Left ventricle myocardium inferior (tissue), 1 donor: Measurements from ENCODE around the gene ELL2. TPM values are rescaled to one million over a fixed set of nuclear protein-coding genes. Genes with fewer than 3 reads are reported as not detected.

Experiments
- DNase-seq: peaks from one replicate; pipeline ENCODE4 v3.0.0-alpha.2; 2020
- H3K27ac ChIP-seq: fragments of 200-600 bp; replicated peaks from 2 replicates; pipeline ENCODE4 v1.8.0; 2021
- H3K27me3 ChIP-seq: fragments of 200-600 bp; 2 replicates; pipeline ENCODE4 v1.8.0; 2021; ENCODE audit warnings: low read depth
- H3K36me3 ChIP-seq: fragments of 200-600 bp; 2 replicates; pipeline ENCODE4 v1.8.0; 2021
- H3K4me1 ChIP-seq: fragments of 200-600 bp; 2 replicates; pipeline ENCODE4 v1.8.0; 2021
- H3K4me3 ChIP-seq: fragments of 200-600 bp; 2 replicates; pipeline ENCODE4 v1.8.0; 2021; ENCODE audit warnings: mild to moderate bottlenecking, moderate library complexity
- H3K9me3 ChIP-seq: fragments of 200-600 bp; replicated peaks from 2 replicates; pipeline ENCODE4 v1.8.0; 2021
- intact Hi-C: fragments of 100-400 bp; cut with micrococcal nuclease; formaldehyde crosslinking; loops from one replicate; pipeline ENCODE4 v1.11.0; 2022
- total RNA-seq: library from RNA; stranded (reverse); fragmentation: NEBNext Ultra II Directional; extraction: Animal tissue kit (Norgen Biotek cat#: 25700); gene quantifications from one replicate; pipeline ENCODE4 v1.2.1, GENCODE V29; 2021
- TF ChIP-seq, protein P1 (sequence below): fragments of 200-600 bp; IDR thresholded peaks from 2 replicates; pipeline ENCODE4 v1.8.0; 2021; ENCODE audit warnings: antibody characterized with exemption, mild to moderate bottlenecking, borderline replicate concordance
- donor health status: DM: no; HTN: yes; CAD: no; lungs with severe emphysema.

ELL2 gene
- total RNA-seq, 1 donor from 2014 or later: 21.0 TPM

DNA sequence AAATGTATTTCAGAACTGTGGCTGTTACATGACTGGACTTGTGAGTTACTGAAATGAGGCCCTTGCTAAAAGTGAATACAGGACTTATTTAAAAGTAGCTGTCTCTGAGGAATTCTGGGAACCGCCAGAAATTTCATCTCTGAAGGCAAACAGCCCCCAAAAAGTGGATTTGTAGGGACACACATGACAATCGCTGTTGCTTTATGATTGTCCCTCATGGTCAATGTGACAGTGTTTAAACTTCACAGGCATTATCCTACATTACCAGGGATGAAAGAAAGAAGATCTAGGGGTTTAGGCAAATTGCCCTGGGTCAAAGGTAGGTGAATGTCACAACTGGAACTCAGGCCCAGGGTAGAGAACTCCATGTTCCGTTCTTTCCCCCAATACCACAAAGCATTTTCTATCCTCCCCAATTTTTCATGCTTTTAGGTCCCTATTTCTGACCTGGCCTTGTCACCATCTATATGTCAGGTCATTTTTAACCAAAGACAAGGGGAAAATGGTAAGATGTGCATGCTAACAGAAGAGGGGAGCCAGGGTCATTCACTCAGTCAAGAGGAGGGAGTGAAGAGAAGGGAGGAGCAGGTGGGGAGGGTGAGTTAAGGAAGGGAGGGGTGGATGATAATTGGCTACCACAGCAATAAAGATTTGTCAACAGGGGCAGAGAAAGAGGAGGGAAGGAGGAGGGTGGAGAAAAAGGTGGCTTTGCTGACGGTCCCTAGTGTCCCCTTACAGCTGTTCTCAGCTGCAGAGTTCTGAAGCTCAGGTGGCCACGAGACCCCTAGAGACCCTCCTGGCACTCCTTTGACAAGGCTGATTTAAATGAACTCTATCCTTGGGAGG, 81.3 kb downstream of the ELL2 start:
- H3K4me1 ChIP-seq: no peaks in the 10 kb centered on the region
- intact Hi-C loops: no loop called here
- H3K27ac ChIP-seq: no peak overlapping the region
- TF ChIP-seq, protein P1, sequence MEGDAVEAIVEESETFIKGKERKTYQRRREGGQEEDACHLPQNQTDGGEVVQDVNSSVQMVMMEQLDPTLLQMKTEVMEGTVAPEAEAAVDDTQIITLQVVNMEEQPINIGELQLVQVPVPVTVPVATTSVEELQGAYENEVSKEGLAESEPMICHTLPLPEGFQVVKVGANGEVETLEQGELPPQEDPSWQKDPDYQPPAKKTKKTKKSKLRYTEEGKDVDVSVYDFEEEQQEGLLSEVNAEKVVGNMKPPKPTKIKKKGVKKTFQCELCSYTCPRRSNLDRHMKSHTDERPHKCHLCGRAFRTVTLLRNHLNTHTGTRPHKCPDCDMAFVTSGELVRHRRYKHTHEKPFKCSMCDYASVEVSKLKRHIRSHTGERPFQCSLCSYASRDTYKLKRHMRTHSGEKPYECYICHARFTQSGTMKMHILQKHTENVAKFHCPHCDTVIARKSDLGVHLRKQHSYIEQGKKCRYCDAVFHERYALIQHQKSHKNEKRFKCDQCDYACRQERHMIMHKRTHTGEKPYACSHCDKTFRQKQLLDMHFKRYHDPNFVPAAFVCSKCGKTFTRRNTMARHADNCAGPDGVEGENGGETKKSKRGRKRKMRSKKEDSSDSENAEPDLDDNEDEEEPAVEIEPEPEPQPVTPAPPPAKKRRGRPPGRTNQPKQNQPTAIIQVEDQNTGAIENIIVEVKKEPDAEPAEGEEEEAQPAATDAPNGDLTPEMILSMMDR: no peak
- no peak for DNase-seq
- no peak overlapping the region for H3K4me3 ChIP-seq
- no peaks in the 10 kb centered on the region for H3K27me3 ChIP-seq
- H3K9me3 ChIP-seq: no peaks in the 10 kb centered on the region
- no peaks in the 10 kb centered on the region for H3K36me3 ChIP-seq

DNA sequence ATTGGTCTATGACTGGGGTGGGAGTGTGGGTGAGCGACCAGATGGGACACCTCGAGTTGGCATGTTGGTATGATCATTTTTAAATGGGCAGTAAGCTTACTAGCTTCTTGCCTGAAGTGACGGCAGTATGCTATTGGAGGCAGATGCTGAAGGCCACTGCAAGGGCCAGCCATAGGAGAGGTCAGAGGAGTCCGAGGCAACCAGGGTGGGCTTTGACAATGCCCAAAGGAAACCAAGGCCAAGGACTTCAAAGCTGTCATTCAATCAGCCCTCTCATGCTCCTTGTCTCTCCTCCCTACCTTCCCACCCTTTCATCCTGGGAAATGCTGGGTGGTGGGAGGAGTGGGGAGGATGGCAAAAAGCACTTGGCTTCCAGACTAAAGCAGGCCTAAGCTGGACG, 82.0 kb downstream of the ELL2 start:
- Histone ChIP-seq H3K9me3 (no peaks in the 10 kb centered on the region), H3K4me1 (no peaks in the 10 kb centered on the region), H3K27ac (no peak overlapping the region), H3K4me3 (no peak overlapping the region), H3K27me3 (no peaks in the 10 kb centered on the region), H3K36me3 (no peaks in the 10 kb centered on the region)
- intact Hi-C loops: no loop called here
- DNase-seq: no peak
- TF ChIP-seq, protein P1: no peak

DNA sequence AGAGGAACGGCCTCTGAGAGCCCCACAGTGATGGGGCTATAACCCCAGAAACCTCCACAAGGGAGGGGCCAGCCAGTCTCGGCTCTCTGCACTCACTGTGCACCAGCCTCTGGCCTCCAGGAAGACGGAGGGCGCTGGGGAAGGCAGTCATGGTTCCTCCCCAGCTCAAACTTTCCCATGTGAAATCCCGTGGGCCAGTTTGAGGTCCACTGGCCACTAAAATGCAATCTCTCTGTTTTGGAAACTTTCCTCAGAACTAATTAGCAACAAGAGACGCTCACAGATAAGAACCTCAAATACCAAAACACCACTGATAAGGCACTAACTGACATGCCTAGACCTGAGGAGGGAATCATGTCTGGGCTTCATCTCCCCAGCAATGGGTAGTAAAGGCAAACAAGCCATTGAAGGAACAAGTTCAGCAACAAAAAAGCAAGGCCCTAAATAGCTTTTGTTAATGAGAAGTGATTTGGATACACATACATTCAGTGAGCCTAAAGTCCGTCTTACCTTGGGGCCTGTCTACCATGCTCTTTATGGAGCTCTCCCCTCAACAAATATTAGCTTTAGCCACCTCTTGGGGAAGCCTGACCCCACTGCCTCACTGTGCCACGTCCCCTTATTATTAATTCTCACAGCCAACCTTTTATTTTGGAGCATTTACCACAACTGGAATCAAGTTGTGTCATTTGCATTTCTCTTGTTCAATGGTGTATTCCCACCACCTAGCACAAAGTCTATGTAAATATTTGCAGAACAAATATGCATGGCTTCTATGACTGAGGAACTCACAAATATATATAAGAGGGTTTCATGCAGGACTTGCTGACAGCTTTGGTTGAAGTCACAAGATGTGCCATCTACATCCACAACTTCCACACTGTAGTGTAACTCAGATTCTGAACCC, 83.0 kb downstream of the ELL2 start:
- no peaks in the 10 kb centered on the region for H3K4me1 ChIP-seq
- H3K9me3 ChIP-seq: no peaks in the 10 kb centered on the region
- H3K4me3 ChIP-seq: no peak overlapping the region
- no peaks in the 10 kb centered on the region for H3K27me3 ChIP-seq
- intact Hi-C loops: no loop called here
- DNase-seq: no peak
- TF ChIP-seq, protein P1: no peak
- H3K36me3 ChIP-seq: no peaks in the 10 kb centered on the region
- no peak overlapping the region for H3K27ac ChIP-seq

DNA sequence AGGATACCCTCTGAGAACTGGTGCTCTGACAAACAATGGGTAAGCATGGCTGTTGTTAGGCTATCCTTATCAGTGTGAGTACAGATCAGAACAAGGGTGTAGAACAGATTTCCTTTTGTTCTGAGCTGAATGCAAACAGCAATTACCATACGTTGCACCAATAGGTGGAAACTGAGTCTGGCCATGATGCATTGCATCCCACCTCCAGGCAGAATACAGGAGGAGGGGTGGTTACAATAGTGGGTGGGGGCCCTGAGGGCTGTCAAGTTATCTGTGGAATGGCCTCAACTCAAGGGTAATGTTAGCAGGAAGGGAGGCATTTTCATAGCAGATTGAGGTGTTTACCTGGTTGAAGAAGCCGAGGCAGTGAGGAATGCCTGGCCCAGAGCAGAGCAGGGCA, 84.9 kb downstream of the ELL2 start:
- intact Hi-C loops: no loop called here
- no peak for DNase-seq
- TF ChIP-seq, protein P1: no peak

DNA sequence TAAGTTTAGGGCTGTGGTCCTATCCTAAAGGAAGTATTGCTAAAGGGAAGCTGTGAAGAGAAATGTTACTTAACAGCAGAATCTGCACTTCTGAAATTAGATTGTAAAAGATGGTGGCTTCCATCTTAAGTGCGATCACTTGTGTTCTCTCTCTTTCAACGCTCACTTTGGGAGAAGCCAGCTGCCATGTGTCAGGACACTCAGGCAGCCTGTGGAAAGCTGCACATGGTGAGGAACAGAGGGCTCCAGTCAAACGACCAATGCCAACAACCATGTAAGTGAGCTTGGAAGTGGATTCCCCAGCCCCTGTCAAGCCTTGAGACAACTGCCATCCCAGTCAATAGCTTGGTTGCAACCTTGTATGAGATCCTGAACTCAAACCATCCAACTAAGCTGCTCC, 87.4 kb downstream of the ELL2 start:
- intact Hi-C loops: no loop called here
- H3K27me3 ChIP-seq: no peaks in the 10 kb centered on the region
- H3K36me3 ChIP-seq: no peaks in the 10 kb centered on the region
- no peak overlapping the region for H3K27ac ChIP-seq
- no peaks in the 10 kb centered on the region for H3K9me3 ChIP-seq
- no peak for DNase-seq
- peaks cover 26% of the 10 kb centered on the region for H3K4me1 ChIP-seq
- TF ChIP-seq, protein P1: no peak
- H3K4me3 ChIP-seq: no peak overlapping the region

More for the DNA sequence above, 84.9 kb downstream of the ELL2 start:
- Histone ChIP-seq H3K27me3 (no peaks in the 10 kb centered on the region), H3K36me3 (no peaks in the 10 kb centered on the region), H3K9me3 (no peaks in the 10 kb centered on the region), H3K4me3 (no peak overlapping the region), H3K27ac (no peak overlapping the region), H3K4me1 (peaks cover 7% of the 10 kb centered on the region)
